GM12878 (cell line): ENCODE data around the gene CNOT6L.

Experiments
- ATF7 ChIP-seq: fragments of 450-650 bp; IDR thresholded peaks from 2 replicates; pipeline ENCODE4 v1.6.1; 2016; ENCODE audit warnings: low read depth, mild to moderate bottlenecking
- ESRRA ChIP-seq: IDR thresholded peaks from 2 replicates; pipeline ENCODE4 v1.6.1; 2012; ENCODE audit warnings: mild to moderate bottlenecking, low read length, improper control_type of control experiment
- JUND ChIP-seq: IDR thresholded peaks from 2 replicates; pipeline ENCODE4 v1.6.1; 2012; ENCODE audit warnings: low read depth, mild to moderate bottlenecking, low read length, improper control_type of control experiment, moderate library complexity
- MYC ChIP-seq: IDR thresholded peaks from 2 replicates; pipeline ENCODE4 v1.6.1; 2011; ENCODE audit warnings: mild to moderate bottlenecking, low read length, moderate library complexity, inconsistent platforms; ENCODE audit not compliant: insufficient read depth, insufficient replicate concordance, insufficient read length, severe bottlenecking
- PKNOX1 ChIP-seq: fragments of 450-650 bp; IDR thresholded peaks from 2 replicates; pipeline ENCODE4 v1.6.1; 2016; ENCODE audit warnings: mild to moderate bottlenecking
- SMAD1 ChIP-seq: fragments of 450-650 bp; IDR thresholded peaks from 2 replicates; pipeline ENCODE4 v1.6.1; 2018; ENCODE audit warnings: mild to moderate bottlenecking, low read depth; ENCODE audit not compliant: partially characterized antibody
- TBL1XR1 ChIP-seq: IDR thresholded peaks from 2 replicates; pipeline ENCODE4 v1.6.1; 2012; ENCODE audit warnings: low read depth, low read length, improper control_type of control experiment

DNA sequence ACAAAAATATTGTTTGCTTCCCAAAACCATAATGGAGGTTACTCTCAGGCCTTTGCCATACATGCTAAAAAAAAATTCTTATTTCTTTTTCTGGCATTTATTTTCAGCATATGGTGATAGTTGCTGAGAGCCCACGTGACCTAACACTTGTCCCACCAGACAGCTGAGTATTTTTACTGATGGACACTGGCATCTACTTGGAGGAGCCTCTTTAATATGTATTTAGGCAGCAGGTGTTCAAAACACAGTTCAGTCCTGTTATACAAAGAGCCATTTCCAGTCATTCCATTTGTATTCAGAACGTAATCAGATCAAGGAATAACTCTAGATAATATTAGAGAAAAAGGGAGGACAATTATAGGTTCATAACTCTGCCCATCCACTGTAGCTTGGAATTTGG is 118.0 kb downstream of the CNOT6L start:
- TF ChIP-seq MYC = no peak
- TF ChIP-seq ATF7 = no peak
- no peak for TF ChIP-seq JUND
- TF ChIP-seq SMAD1 = no peak
- TF ChIP-seq ESRRA = no peak
- no peak for TF ChIP-seq TBL1XR1
- no peak for TF ChIP-seq PKNOX1
